Lung microvascular endothelial cell (primary cell): ENCODE measurements around the gene GTSF1L. TPM values are rescaled to one million over a fixed set of nuclear protein-coding genes. Genes with fewer than 3 reads are reported as not detected.

Experiments
- DNase-seq, 2 donors: peaks; one replicate each; pipeline versions ENCODE4 v3.0.0 to v3.0.0-alpha.2; 2010; ENCODE audit warnings: low read depth in 2 of 2
- total RNA-seq: library from RNA; depleted of rRNA; stranded (reverse); fragments of >200 nt; gene quantifications from 2 replicates; pipeline ENCODE4 v1.2.1, GENCODE V29; 2014

The GTSF1L gene
- total RNA-seq, 1 donor from 2014 or later, result not detected

GRCh38 chr20:43716757-43717615 lies 9.8 kb downstream of the GTSF1L start:
- DNase-seq, result no peak

GRCh38 chr20:43716123-43716522 lies 10.7 kb downstream of the GTSF1L start:
- no peak for DNase-seq

- DNase-seq, result no peak
Observed at GRCh38 chr20:43715511-43715910, 11.3 kb downstream of the GTSF1L start.

GRCh38 chr20:43715044-43715443 lies 11.8 kb downstream of the GTSF1L start:
- DNase-seq, result no peak

GRCh38 chr20:43711098-43711654 lies 15.6 kb downstream of the GTSF1L start:
- DNase-seq, result no peak

- no peak for DNase-seq
Observed at GRCh38 chr20:43710370-43711044, 16.3 kb downstream of the GTSF1L start.

GRCh38 chr20:43702502-43702901 lies 24.3 kb downstream of the GTSF1L start:
- no peak for DNase-seq

GRCh38 chr20:43700627-43701026 lies 26.2 kb downstream of the GTSF1L start:
- no peak for DNase-seq

GRCh38 chr20:43699941-43700565 lies 26.7 kb downstream of the GTSF1L start:
- DNase-seq, result no peak

GRCh38 chr20:43695571-43695970 lies 31.2 kb downstream of the GTSF1L start:
- no peak for DNase-seq

- DNase-seq, result no peak
Observed at GRCh38 chr20:43694763-43695162, 32.0 kb downstream of the GTSF1L start.

GRCh38 chr20:43691928-43692524 lies 34.8 kb downstream of the GTSF1L start:
- peak; percentile 38 to 49 for DNase-seq

GRCh38 chr20:43690943-43691598 lies 35.7 kb downstream of the GTSF1L start:
- no peak for DNase-seq

GRCh38 chr20:43689165-43689564 lies 37.6 kb downstream of the GTSF1L start:
- DNase-seq, result no peak

GRCh38 chr20:43686820-43687219 lies 40.0 kb downstream of the GTSF1L start:
- no peak for DNase-seq

GRCh38 chr20:43682446-43682845 lies 44.4 kb downstream of the GTSF1L start:
- DNase-seq, result no peak

GRCh38 chr20:43681991-43682410 lies 44.8 kb downstream of the GTSF1L start:
- DNase-seq, result no peak

- DNase-seq, result no peak
Observed at GRCh38 chr20:43681468-43681942, 45.3 kb downstream of the GTSF1L start.

- no peak for DNase-seq
Observed at GRCh38 chr20:43680981-43681380, 45.8 kb downstream of the GTSF1L start.

GRCh38 chr20:43676368-43676767 lies 50.4 kb downstream of the GTSF1L start:
- DNase-seq, result no peak
